SK-N-SH (cell line): ENCODE results near the gene NCBP2L. TPM values are rescaled to one million over a fixed set of nuclear protein-coding genes. Genes with fewer than 3 reads are reported as not detected.

ENCODE experiments used
- CTCF ChIA-PET: fragments of 300-600, 350-600 bp; formaldehyde crosslinking; extraction: SDS; loops from one replicate; lab custom pipeline; 2021; lab: Yijun Ruan, JAX
- POLR2A ChIA-PET: fragments of 350-600 bp; sonication (Branson Sonifier 250); formaldehyde crosslinking; extraction: SDS; loops from one replicate; lab custom pipeline; 2020; ENCODE audit warnings: antibody characterized with exemption, inconsistent platforms; lab: Yijun Ruan, JAX
- DNase-seq: peaks from one replicate; pipeline ENCODE4 v3.0.0; 2012
- H2AFZ ChIP-seq: fragments of 200-600 bp; sonication (generic); 2 replicates; pipeline ENCODE4 v1.8.1; 2016; ENCODE audit warnings: antibody characterized with exemption, mild to moderate bottlenecking, low read depth
- H3F3A ChIP-seq: fragments of 200-600 bp; sonication (generic); replicated peaks from 2 replicates; pipeline ENCODE3; 2016; ENCODE audit warnings: antibody characterized with exemption, mild to moderate bottlenecking; ENCODE audit not compliant: insufficient read depth
- H3K27ac ChIP-seq, 2 experiments: fragments of 200-500 bp in 1 of 2; fragments of 200-600 bp in 1 of 2; sonication (Bioruptor generic) in 1 of 2; sonication (generic), shearing (Covaris generic) in 1 of 2; 2 replicates each; pipeline versions ENCODE4 v1.5.1 to v1.6.1; 2014 to 2016; ENCODE audit warnings: low read depth in 2 of 2, inconsistent platforms in 1 of 2, low read length in 1 of 2, mild to moderate bottlenecking in 1 of 2, mixed read lengths in 1 of 2
- H3K27me3 ChIP-seq: fragments of 200-600 bp; sonication (generic), shearing (Covaris generic); 2 replicates; pipeline ENCODE4 v1.6.1; 2016; ENCODE audit warnings: mixed run types; ENCODE audit not compliant: insufficient read depth
- H3K36me3 ChIP-seq, 2 experiments: fragments of 200-500 bp in 1 of 2; fragments of 200-600 bp in 1 of 2; sonication (Bioruptor generic) in 1 of 2; sonication (generic) in 1 of 2; replicated peaks in 1 of 2; 2 replicates each; pipeline versions ENCODE3 to v1.5.1; 2014 to 2016; ENCODE audit warnings: low read length in 1 of 2, mild to moderate bottlenecking in 1 of 2; ENCODE audit not compliant: insufficient read depth in 2 of 2, control insufficient read depth in 1 of 2
- H3K4me1 ChIP-seq, 2 experiments: fragments of 200-500 bp in 1 of 2; fragments of 200-600 bp in 1 of 2; sonication (Bioruptor generic) in 1 of 2; sonication (generic), shearing (Covaris generic) in 1 of 2; 2 replicates each; pipeline versions ENCODE4 v1.5.1 to v1.6.1; 2014 to 2016; ENCODE audit warnings: low read depth in 1 of 2, low read length in 1 of 2, mixed run types in 1 of 2; ENCODE audit not compliant: insufficient read depth in 2 of 2, control insufficient read depth in 1 of 2
- H3K4me2 ChIP-seq: fragments of 200-600 bp; sonication (generic), shearing (Covaris generic); 2 replicates; pipeline ENCODE4 v1.6.1; 2017; ENCODE audit warnings: mixed run types
- H3K4me3 ChIP-seq, 2 experiments: fragments of 200-500 bp in 1 of 2; fragments of 200-600 bp in 1 of 2; sonication (Bioruptor generic) in 1 of 2; sonication (generic), shearing (Covaris generic) in 1 of 2; 2 replicates each; pipeline versions ENCODE4 v1.5.1 to v1.8.1; 2014 to 2016; ENCODE audit warnings: low read depth in 2 of 2, inconsistent platforms in 1 of 2, low read length in 1 of 2, mild to moderate bottlenecking in 1 of 2, mixed read lengths in 1 of 2, moderate library complexity in 1 of 2
- H3K79me2 ChIP-seq: fragments of 200-600 bp; sonication (generic); 2 replicates; pipeline ENCODE4 v1.8.1; 2017; ENCODE audit warnings: mild to moderate bottlenecking; ENCODE audit not compliant: insufficient read depth
- H3K9ac ChIP-seq: fragments of 200-600 bp; sonication (generic); 2 replicates; pipeline ENCODE4 v1.6.1; 2017; ENCODE audit warnings: mixed run types
- H3K9me2 ChIP-seq: fragments of 200-600 bp; sonication (generic); 2 replicates; pipeline ENCODE4 v1.6.1; 2017; ENCODE audit warnings: mixed run types
- H3K9me3 ChIP-seq: fragments of 200-600 bp; sonication (generic); 2 replicates; pipeline ENCODE4 v1.6.1; 2017; ENCODE audit warnings: mixed run types, mild to moderate bottlenecking, moderate library complexity
- H4K20me1 ChIP-seq: fragments of 200-600 bp; sonication (generic); 2 replicates; pipeline ENCODE4 v1.6.1; 2017; ENCODE audit warnings: mild to moderate bottlenecking, mixed run types; ENCODE audit not compliant: insufficient read depth
- CHD2 ChIP-seq: fragments of 150-350 bp; IDR thresholded peaks from 2 replicates; pipeline ENCODE4 v1.6.1; 2018; ENCODE audit warnings: low read length; ENCODE audit not compliant: partially characterized antibody
- FOSL2 ChIP-seq: IDR thresholded peaks from 2 replicates; pipeline ENCODE4 v1.4.0; 2012; ENCODE audit warnings: low read depth, mild to moderate bottlenecking, moderate library complexity, borderline replicate concordance
- FOXJ3 ChIP-seq: sonication (generic); formaldehyde crosslinking; IDR thresholded peaks from 2 replicates; pipeline ENCODE4 v1.5.1; 2020; ENCODE audit warnings: mild to moderate bottlenecking, missing genetic modification reagents
- FOXM1 ChIP-seq: IDR thresholded peaks from 2 replicates; pipeline ENCODE4 v1.4.0; 2012; ENCODE audit warnings: low read depth, mild to moderate bottlenecking
- GABPA ChIP-seq: IDR thresholded peaks from 2 replicates; pipeline ENCODE4 v1.4.0; 2012; ENCODE audit warnings: low read depth, mild to moderate bottlenecking
- MXI1 ChIP-seq: IDR thresholded peaks from 2 replicates; pipeline ENCODE4 v1.6.1; 2012; ENCODE audit warnings: mild to moderate bottlenecking, low read depth, low read length, improper control_type of control experiment
- NFIC ChIP-seq: IDR thresholded peaks from 2 replicates; pipeline ENCODE4 v1.4.0; 2012; ENCODE audit warnings: borderline replicate concordance
- POLR2AphosphoS5 ChIP-seq: IDR thresholded peaks from 2 replicates; pipeline ENCODE4 v1.6.1; 2012; ENCODE audit warnings: low read depth, low read length
- RCOR1 ChIP-seq: fragments of 150-350 bp; IDR thresholded peaks from 2 replicates; pipeline ENCODE4 v1.6.1; 2017; ENCODE audit warnings: antibody characterized with exemption, low read length
- RFX5 ChIP-seq: IDR thresholded peaks from 2 replicates; pipeline ENCODE4 v1.6.1; 2012; ENCODE audit warnings: mild to moderate bottlenecking, improper control_type of control experiment, low read length
- SIN3A ChIP-seq: IDR thresholded peaks from 2 replicates; pipeline ENCODE4 v1.6.1; 2012; ENCODE audit warnings: low read depth, mild to moderate bottlenecking, low read length, moderate library complexity, borderline replicate concordance
- SMC3 ChIP-seq: IDR thresholded peaks from 2 replicates; pipeline ENCODE4 v1.6.1; 2012; ENCODE audit warnings: low read depth, low read length, improper control_type of control experiment
- TAF1 ChIP-seq: IDR thresholded peaks from 2 replicates; pipeline ENCODE4 v1.6.1; 2012; ENCODE audit warnings: low read depth, mild to moderate bottlenecking, low read length, moderate library complexity, borderline replicate concordance
- TCF12 ChIP-seq: IDR thresholded peaks from 2 replicates; pipeline ENCODE4 v1.4.0; 2012
- TEAD4 ChIP-seq: IDR thresholded peaks from 2 replicates; pipeline ENCODE4 v1.4.0; 2012; ENCODE audit warnings: mild to moderate bottlenecking, borderline replicate concordance; ENCODE audit not compliant: insufficient read depth
- YY1 ChIP-seq: IDR thresholded peaks from 2 replicates; pipeline ENCODE4 v1.4.0; 2012; ENCODE audit warnings: low read depth, mild to moderate bottlenecking
- WGBS: methylation state at CpG from one replicate; pipeline ENCODE4 v1.1.6; 2017; ENCODE audit warnings: low lambda C conversion rate; 5-methylcytosine and 5-hydroxymethylcytosine counted together
- polyA plus RNA-seq, 3 experiments: library from polyadenylated mRNA; depleted of rRNA; stranded (reverse); fragments of >200 nt; gene quantifications; 2 replicates each; pipeline ENCODE4 v1.2.3, GENCODE V29; 2012
- TF ChIP-seq, protein P1 (sequence below): IDR thresholded peaks from 2 replicates; pipeline ENCODE4 v1.4.0; 2012; ENCODE audit warnings: low read depth
- TF ChIP-seq, protein P2 (sequence below): fragments of 200-600 bp; sonication (generic); IDR thresholded peaks from 2 replicates; pipeline ENCODE4 v1.6.1; 2017; ENCODE audit warnings: antibody characterized with exemption, mild to moderate bottlenecking, moderate library complexity
- TF ChIP-seq, protein P3 (sequence below): IDR thresholded peaks from 2 replicates; pipeline ENCODE4; 2012
- TF ChIP-seq, protein P4 (sequence below): IDR thresholded peaks from 2 replicates; pipeline ENCODE4 v1.4.0; 2012; ENCODE audit warnings: low read depth, borderline replicate concordance
- TF ChIP-seq, protein P5 (sequence below): IDR thresholded peaks from 2 replicates; pipeline ENCODE4 v1.6.1; 2012; ENCODE audit warnings: mild to moderate bottlenecking, low read depth, low read length, moderate library complexity

Gene NCBP2L
- polyA plus RNA-seq, 1 of the 3 experiments (the other 2 are of a cell fraction): not detected

DNA sequence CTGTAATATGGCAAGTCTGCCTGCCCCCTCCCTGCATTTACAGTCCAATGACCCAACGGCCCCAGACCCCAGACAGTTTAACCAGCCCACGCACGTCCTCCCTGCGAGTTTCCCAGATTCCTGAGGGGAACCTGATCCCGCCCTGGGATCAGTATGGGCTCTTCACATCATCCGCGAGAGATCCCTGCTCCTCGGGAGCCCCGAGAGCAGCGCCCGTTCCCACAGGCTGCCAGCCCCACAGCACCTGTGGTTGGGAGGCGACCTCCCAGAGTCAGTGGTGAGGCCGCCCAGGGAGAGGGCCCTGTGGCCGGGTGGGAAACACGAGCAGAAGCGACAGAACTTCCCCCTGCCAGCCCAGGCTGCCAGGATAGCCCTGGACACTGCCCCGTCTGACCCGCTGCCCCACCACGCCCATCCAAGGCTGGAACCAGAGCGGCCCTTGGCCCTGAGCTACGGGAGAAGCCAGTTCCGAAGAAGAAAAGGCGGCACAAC, 34.8 kb upstream of the NCBP2L start:
- WGBS: 65% methylated on average over 12 of the region's 23 CpGs
- H3K4me3 ChIP-seq: no peak overlapping the region
- H3K4me1 ChIP-seq: peaks cover 0 to 11% of the 10 kb centered on the region in 2 experiments; a peak in 1 of 4 replicates
- H3K27me3 ChIP-seq: peaks cover 57% of the 10 kb centered on the region
- H3K27ac ChIP-seq: no peak overlapping the region
- no peak for DNase-seq
- H3F3A ChIP-seq: no peaks in the 10 kb centered on the region
- no peak overlapping the region for H3K9ac ChIP-seq
- CTCF ChIA-PET: no interaction called here
- H3K9me2 ChIP-seq: no peaks in the 10 kb centered on the region
- H4K20me1 ChIP-seq: no peaks in the 10 kb centered on the region
- POLR2A ChIA-PET: interaction anchor here (2.3 kb wide), 1 partner anchor 27 kb away, joined by 13 read pairs; no protein-coding TSS in a partner anchor
- H2AFZ ChIP-seq: no peak overlapping the region
- TF ChIP-seq GABPA (no peak), RCOR1 (no peak), FOXM1 (no peak), TCF12 (no peak), FOXJ3 (CRISPR knock-in tag) (no peak), YY1 (no peak), RFX5 (no peak), FOSL2 (no peak)
- TF ChIP-seq, protein P1, sequence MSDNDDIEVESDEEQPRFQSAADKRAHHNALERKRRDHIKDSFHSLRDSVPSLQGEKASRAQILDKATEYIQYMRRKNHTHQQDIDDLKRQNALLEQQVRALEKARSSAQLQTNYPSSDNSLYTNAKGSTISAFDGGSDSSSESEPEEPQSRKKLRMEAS: no peak
- TF ChIP-seq, protein P2, sequence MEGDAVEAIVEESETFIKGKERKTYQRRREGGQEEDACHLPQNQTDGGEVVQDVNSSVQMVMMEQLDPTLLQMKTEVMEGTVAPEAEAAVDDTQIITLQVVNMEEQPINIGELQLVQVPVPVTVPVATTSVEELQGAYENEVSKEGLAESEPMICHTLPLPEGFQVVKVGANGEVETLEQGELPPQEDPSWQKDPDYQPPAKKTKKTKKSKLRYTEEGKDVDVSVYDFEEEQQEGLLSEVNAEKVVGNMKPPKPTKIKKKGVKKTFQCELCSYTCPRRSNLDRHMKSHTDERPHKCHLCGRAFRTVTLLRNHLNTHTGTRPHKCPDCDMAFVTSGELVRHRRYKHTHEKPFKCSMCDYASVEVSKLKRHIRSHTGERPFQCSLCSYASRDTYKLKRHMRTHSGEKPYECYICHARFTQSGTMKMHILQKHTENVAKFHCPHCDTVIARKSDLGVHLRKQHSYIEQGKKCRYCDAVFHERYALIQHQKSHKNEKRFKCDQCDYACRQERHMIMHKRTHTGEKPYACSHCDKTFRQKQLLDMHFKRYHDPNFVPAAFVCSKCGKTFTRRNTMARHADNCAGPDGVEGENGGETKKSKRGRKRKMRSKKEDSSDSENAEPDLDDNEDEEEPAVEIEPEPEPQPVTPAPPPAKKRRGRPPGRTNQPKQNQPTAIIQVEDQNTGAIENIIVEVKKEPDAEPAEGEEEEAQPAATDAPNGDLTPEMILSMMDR: no peak
- no peaks in the 10 kb centered on the region for H3K79me2 ChIP-seq
- no peaks in the 10 kb centered on the region for H3K9me3 ChIP-seq
- no peak overlapping the region for H3K4me2 ChIP-seq
- no peaks in the 10 kb centered on the region for H3K36me3 ChIP-seq

DNA sequence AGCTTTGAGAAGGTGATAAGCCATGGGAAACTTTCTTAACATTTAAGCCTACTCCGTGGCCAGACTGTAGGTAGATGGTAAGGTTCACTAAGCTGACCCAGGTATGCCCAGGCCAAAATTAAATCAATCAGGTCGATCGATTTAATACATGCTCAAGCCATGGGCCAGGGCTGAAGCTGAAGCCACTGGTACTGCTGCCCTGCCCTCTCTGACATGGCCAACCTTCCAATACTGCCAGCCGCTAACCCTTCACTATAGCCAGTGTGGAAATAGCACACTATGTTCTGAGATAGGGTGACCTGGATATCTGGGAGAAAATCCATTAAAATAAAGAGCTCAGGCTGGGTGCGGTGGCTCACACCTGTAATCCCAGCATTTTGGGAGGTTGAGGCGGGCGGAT, 33.5 kb upstream of the NCBP2L start:
- no peak overlapping the region for H3K27ac ChIP-seq
- CTCF ChIA-PET: interaction anchor here (0.6 to 0.8 kb wide), 2 partner anchors 11 to 543 kb away, joined by 3 read pairs; no protein-coding TSS in a partner anchor
- H3F3A ChIP-seq: no peaks in the 10 kb centered on the region
- no peaks in the 10 kb centered on the region for H3K79me2 ChIP-seq
- H3K27me3 ChIP-seq: peaks cover 59% of the 10 kb centered on the region
- H2AFZ ChIP-seq: no peak overlapping the region
- no peak overlapping the region for H3K4me3 ChIP-seq
- H3K4me1 ChIP-seq: peaks cover 0 to 11% of the 10 kb centered on the region in 2 experiments; a peak in 1 of 4 replicates
- H4K20me1 ChIP-seq: no peaks in the 10 kb centered on the region
- no peaks in the 10 kb centered on the region for H3K9me2 ChIP-seq
- WGBS: 72% methylated on average over 5 of the region's 7 CpGs
- DNase-seq: no peak
- POLR2A ChIA-PET: no interaction called here
- H3K4me2 ChIP-seq: no peak overlapping the region
- H3K9me3 ChIP-seq: no peaks in the 10 kb centered on the region
- H3K36me3 ChIP-seq: no peaks in the 10 kb centered on the region
- H3K9ac ChIP-seq: no peak overlapping the region
- no peak for TF ChIP-seq FOXM1
- no peak for TF ChIP-seq GABPA
- TF ChIP-seq, protein P3, sequence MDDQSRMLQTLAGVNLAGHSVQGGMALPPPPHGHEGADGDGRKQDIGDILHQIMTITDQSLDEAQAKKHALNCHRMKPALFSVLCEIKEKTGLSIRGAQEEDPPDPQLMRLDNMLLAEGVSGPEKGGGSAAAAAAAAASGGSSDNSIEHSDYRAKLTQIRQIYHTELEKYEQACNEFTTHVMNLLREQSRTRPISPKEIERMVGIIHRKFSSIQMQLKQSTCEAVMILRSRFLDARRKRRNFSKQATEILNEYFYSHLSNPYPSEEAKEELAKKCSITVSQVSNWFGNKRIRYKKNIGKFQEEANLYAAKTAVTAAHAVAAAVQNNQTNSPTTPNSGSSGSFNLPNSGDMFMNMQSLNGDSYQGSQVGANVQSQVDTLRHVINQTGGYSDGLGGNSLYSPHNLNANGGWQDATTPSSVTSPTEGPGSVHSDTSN: no peak
- TF ChIP-seq, protein P4, sequence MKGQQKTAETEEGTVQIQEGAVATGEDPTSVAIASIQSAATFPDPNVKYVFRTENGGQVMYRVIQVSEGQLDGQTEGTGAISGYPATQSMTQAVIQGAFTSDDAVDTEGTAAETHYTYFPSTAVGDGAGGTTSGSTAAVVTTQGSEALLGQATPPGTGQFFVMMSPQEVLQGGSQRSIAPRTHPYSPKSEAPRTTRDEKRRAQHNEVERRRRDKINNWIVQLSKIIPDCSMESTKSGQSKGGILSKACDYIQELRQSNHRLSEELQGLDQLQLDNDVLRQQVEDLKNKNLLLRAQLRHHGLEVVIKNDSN: no peak
- no peak for TF ChIP-seq SMC3
- no peak for TF ChIP-seq POLR2AphosphoS5
- TF ChIP-seq CHD2: no peak
- no peak for TF ChIP-seq SIN3A
- TF ChIP-seq TCF12: no peak
- TF ChIP-seq TEAD4: no peak
- no peak for TF ChIP-seq NFIC
- TF ChIP-seq, protein P1: no peak
- no peak for TF ChIP-seq MXI1
- TF ChIP-seq, protein P5, sequence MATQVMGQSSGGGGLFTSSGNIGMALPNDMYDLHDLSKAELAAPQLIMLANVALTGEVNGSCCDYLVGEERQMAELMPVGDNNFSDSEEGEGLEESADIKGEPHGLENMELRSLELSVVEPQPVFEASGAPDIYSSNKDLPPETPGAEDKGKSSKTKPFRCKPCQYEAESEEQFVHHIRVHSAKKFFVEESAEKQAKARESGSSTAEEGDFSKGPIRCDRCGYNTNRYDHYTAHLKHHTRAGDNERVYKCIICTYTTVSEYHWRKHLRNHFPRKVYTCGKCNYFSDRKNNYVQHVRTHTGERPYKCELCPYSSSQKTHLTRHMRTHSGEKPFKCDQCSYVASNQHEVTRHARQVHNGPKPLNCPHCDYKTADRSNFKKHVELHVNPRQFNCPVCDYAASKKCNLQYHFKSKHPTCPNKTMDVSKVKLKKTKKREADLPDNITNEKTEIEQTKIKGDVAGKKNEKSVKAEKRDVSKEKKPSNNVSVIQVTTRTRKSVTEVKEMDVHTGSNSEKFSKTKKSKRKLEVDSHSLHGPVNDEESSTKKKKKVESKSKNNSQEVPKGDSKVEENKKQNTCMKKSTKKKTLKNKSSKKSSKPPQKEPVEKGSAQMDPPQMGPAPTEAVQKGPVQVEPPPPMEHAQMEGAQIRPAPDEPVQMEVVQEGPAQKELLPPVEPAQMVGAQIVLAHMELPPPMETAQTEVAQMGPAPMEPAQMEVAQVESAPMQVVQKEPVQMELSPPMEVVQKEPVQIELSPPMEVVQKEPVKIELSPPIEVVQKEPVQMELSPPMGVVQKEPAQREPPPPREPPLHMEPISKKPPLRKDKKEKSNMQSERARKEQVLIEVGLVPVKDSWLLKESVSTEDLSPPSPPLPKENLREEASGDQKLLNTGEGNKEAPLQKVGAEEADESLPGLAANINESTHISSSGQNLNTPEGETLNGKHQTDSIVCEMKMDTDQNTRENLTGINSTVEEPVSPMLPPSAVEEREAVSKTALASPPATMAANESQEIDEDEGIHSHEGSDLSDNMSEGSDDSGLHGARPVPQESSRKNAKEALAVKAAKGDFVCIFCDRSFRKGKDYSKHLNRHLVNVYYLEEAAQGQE: no peak
- no peak for TF ChIP-seq TAF1
